IPS-18a (cell line): ENCODE data around the gene DYRK1A.

Source experiments
- H3K27ac ChIP-seq: one replicate; pipeline ENCODE4 v1.5.1; 2013; ENCODE audit warnings: low read length
- H3K27me3 ChIP-seq: one replicate; pipeline ENCODE4 v1.6.1; 2013; ENCODE audit warnings: mild to moderate bottlenecking, low read length; ENCODE audit not compliant: control insufficient read depth, insufficient read depth
- H3K36me3 ChIP-seq: one replicate; pipeline ENCODE4 v1.6.1; 2013; ENCODE audit warnings: low read depth, low read length; ENCODE audit not compliant: control insufficient read depth
- H3K4me1 ChIP-seq: one replicate; pipeline ENCODE4 v1.6.1; 2013; ENCODE audit warnings: low read depth, low read length; ENCODE audit not compliant: control insufficient read depth
- H3K4me3 ChIP-seq: one replicate; pipeline ENCODE4 v1.5.1; 2013; ENCODE audit warnings: low read length
- H3K9ac ChIP-seq: one replicate; pipeline ENCODE4 v1.6.1; 2013; ENCODE audit warnings: mild to moderate bottlenecking, low read length, moderate library complexity
- H3K9me3 ChIP-seq: one replicate; pipeline ENCODE4 v1.6.1; 2013; ENCODE audit warnings: low read depth, low read length; ENCODE audit not compliant: control insufficient read depth

The DYRK1A gene

DNA sequence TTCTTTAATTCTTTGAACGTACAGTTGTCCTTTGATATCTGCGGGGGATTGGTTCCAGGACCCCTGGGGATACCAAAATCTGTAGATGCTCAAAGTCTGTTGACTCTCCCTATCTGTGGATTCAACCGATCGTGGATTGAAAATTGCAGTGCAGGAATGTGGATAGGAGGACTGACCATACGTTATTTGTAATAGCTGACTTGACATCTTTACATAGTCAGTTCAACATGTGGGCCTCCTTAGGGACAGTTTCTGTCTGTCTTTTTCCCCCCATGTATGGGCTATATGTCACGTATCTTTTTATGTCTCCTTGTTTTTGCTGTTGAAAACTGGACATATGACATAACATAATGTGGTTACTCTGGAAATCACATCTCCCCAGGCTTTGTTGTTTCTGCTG lies 204.9 kb downstream of the DYRK1A start:
- H3K4me1 ChIP-seq, result no peaks in the 10 kb centered on the region
- no peak overlapping the region for H3K4me3 ChIP-seq

DNA sequence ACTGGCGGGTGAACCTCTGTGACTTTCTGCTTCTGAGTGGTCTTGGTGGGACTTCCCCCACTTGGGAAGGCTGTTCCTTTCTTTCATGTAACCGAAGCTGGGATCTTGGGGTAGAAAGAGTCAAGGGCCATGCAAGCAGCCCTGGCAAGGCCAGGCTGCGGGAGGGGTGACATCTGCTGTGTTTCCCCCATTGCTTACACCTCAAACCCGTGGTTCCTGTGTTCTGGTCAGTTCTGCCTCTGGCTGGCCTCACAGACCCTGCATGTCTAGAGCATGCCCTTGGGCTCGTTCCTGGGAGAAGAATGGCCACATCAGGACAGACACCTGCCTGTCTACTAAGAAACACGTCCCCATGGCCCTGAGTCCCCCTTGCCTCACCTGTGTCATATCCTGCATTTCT lies 207.7 kb downstream of the DYRK1A start:
- no peak overlapping the region for H3K4me3 ChIP-seq
- no peaks in the 10 kb centered on the region for H3K27me3 ChIP-seq
- H3K27ac ChIP-seq, result no peak overlapping the region
- peaks cover 13% of the 10 kb centered on the region for H3K9me3 ChIP-seq
- H3K36me3 ChIP-seq, result no peaks in the 10 kb centered on the region
- no peaks in the 10 kb centered on the region for H3K4me1 ChIP-seq
- no peak overlapping the region for H3K9ac ChIP-seq

More for the DNA sequence above, 204.9 kb downstream of the DYRK1A start:
- Histone ChIP-seq H3K27ac (no peak overlapping the region), H3K9ac (no peak overlapping the region), H3K36me3 (no peaks in the 10 kb centered on the region), H3K27me3 (no peaks in the 10 kb centered on the region), H3K9me3 (no peaks in the 10 kb centered on the region)

DNA sequence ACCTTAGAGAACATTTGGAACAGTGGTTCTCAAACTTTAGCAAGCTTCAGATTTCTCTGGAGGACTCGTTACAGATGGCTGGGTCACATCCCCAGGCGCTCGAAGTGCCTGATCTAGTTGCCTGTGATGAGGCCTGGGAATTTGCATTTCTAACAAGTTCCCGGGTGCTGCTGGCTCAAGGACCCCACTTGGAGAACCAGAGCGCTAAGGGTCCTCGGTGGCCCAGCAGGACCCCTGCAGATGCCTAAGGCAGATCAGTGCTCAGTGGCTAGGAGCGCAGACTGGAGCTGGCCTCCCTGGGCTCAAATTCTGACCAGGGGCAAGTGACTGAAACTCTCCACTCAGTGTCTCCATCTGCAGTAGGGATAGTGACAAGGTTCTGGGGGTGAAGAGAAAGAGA lies 208.2 kb downstream of the DYRK1A start:
- no peak overlapping the region for H3K27ac ChIP-seq
- no peak overlapping the region for H3K9ac ChIP-seq
- H3K27me3 ChIP-seq, result no peaks in the 10 kb centered on the region
- H3K36me3 ChIP-seq, result no peaks in the 10 kb centered on the region
- H3K9me3 ChIP-seq, result peaks cover 17% of the 10 kb centered on the region
- no peaks in the 10 kb centered on the region for H3K4me1 ChIP-seq
- no peak overlapping the region for H3K4me3 ChIP-seq

DNA sequence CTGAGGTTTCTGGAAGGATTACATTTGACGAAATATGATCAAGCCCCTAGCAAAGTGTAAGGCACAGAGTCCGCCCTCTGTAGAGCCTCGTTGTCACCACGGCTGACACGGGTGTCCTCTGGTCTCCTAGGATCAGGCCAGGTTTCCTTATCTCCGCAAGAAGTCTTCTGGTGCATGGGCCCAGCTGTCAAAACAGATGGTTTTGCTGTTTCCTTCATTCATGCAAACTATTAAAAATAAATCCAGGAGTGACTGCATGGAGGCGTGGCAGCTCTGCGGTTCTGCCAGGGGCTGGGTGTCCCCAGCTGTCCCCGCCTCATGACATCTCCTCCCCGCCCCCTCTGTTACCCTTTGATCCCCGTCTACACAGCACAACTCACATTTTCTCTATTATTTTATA lies 209.0 kb downstream of the DYRK1A start:
- Histone ChIP-seq H3K27ac (no peak overlapping the region), H3K9me3 (peaks cover 17% of the 10 kb centered on the region), H3K36me3 (no peaks in the 10 kb centered on the region), H3K27me3 (no peaks in the 10 kb centered on the region), H3K4me3 (no peak overlapping the region), H3K4me1 (no peaks in the 10 kb centered on the region), H3K9ac (no peak overlapping the region)
